HG02884 (cell line): ENCODE data around the gene SLC39A1.

Experiments used
- ATAC-seq: cut with Tn5 transposase; IDR thresholded peaks from one replicate; pipeline ENCODE4 v1.9.1; 2021; ENCODE audit warnings: mild to moderate bottlenecking, moderate library complexity; ENCODE audit not compliant: unreplicated experiment

The SLC39A1 gene

GRCh38 chr1:153977250-153978240 is 14.2 kb upstream of the SLC39A1 start, which contains the start of gene JTB:
TSS of gene JTB (minus strand) at chr1:153977674. CDS start at chr1:153977252, 422 bp downstream.
- ATAC-seq, result peak; percentile 75

GRCh38 chr1:153976819-153977249 is 13.5 kb upstream of the SLC39A1 start:
- ATAC-seq, result no peak

- no peak for ATAC-seq
Observed at GRCh38 chr1:153973525-153973924, 10.2 kb upstream of the SLC39A1 start.

GRCh38 chr1:153973071-153973470 is 9.7 kb upstream of the SLC39A1 start:
- ATAC-seq, result no peak

- no peak for ATAC-seq
Observed at GRCh38 chr1:153970346-153970745, 7.0 kb upstream of the SLC39A1 start.

GRCh38 chr1:153968972-153969371 is 5.6 kb upstream of the SLC39A1 start:
- ATAC-seq, result no peak

GRCh38 chr1:153968408-153968807 is 5.1 kb upstream of the SLC39A1 start:
- no peak for ATAC-seq

GRCh38 chr1:153968000-153968363 is 4.6 kb upstream of the SLC39A1 start:
- no peak for ATAC-seq

GRCh38 chr1:153967107-153967999 is 4.0 kb upstream of the SLC39A1 start, which contains the start of gene CREB3L4:
TSS of gene CREB3L4 (plus strand) at chr1:153967902. CDS start at chr1:153968526, 624 bp downstream.
- ATAC-seq, result peak; percentile 64

- no peak for ATAC-seq
Observed at GRCh38 chr1:153963850-153964331, 554 bp upstream of the SLC39A1 start.

- ATAC-seq, result no peak
Observed at GRCh38 chr1:153962088-153963029, 978 bp downstream of the SLC39A1 start.

- ATAC-seq, result no peak
Observed at GRCh38 chr1:153961421-153961820, 1.9 kb downstream of the SLC39A1 start.

- ATAC-seq, result no peak
Observed at GRCh38 chr1:153960206-153960605, 3.1 kb downstream of the SLC39A1 start.

GRCh38 chr1:153959454-153959853 is 3.9 kb downstream of the SLC39A1 start:
- no peak for ATAC-seq

GRCh38 chr1:153958961-153959260 is 4.4 kb downstream of the SLC39A1 start:
- ATAC-seq, result no peak

GRCh38 chr1:153958111-153958960 is 5.0 kb downstream of the SLC39A1 start, which contains the start of gene CRTC2:
TSS of gene CRTC2 (minus strand) at chr1:153958612. CDS start at chr1:153958497, 115 bp downstream.
- peak; percentile 78 for ATAC-seq

- ATAC-seq, result peak; percentile 14
Observed at GRCh38 chr1:153957744-153958110, 5.6 kb downstream of the SLC39A1 start.

- ATAC-seq, result no peak
Observed at GRCh38 chr1:153956997-153957715, 6.2 kb downstream of the SLC39A1 start.

GRCh38 chr1:153954826-153955225 is 8.5 kb downstream of the SLC39A1 start:
- no peak for ATAC-seq
